H9 (cell line): ENCODE measurements around the gene TPPP3. TPM values are rescaled to one million over a fixed set of nuclear protein-coding genes. Genes with fewer than 3 reads are reported as not detected.

Source experiments
- DNase-seq: peaks from one replicate; pipeline ENCODE4 v3.0.0-alpha.2; 2017
- H2AFZ ChIP-seq: one replicate; pipeline ENCODE4 v1.6.1; 2013; ENCODE audit warnings: mild to moderate bottlenecking, low read length, control low read depth, moderate library complexity
- H2AK5ac ChIP-seq: 2 replicates; pipeline ENCODE4 v1.6.1; 2013; ENCODE audit warnings: low read length, control low read depth, mixed read lengths; ENCODE audit not compliant: insufficient read length
- H2BK120ac ChIP-seq: one replicate; pipeline ENCODE4 v1.6.1; 2013; ENCODE audit warnings: low read depth, mild to moderate bottlenecking, low read length, control low read depth, inconsistent platforms; ENCODE audit not compliant: poor library complexity, severe bottlenecking
- H2BK12ac ChIP-seq: 2 replicates; pipeline ENCODE4 v1.6.1; 2013; ENCODE audit warnings: low read length, control low read depth, mixed read lengths, low read depth; ENCODE audit not compliant: insufficient read length
- H2BK15ac ChIP-seq: 2 replicates; pipeline ENCODE4 v1.6.1; 2013; ENCODE audit warnings: low read depth, low read length, control low read depth
- H2BK20ac ChIP-seq: one replicate; pipeline ENCODE4 v1.6.1; 2013; ENCODE audit warnings: low read depth, mild to moderate bottlenecking, low read length, control low read depth, inconsistent platforms; ENCODE audit not compliant: poor library complexity, severe bottlenecking
- H2BK5ac ChIP-seq: 2 replicates; pipeline ENCODE4 v1.6.1; 2013; ENCODE audit warnings: low read length, control low read depth, mixed read lengths; ENCODE audit not compliant: insufficient read length
- H3K14ac ChIP-seq: 2 replicates; pipeline ENCODE4 v1.6.1; 2013; ENCODE audit warnings: low read length, control low read depth; ENCODE audit not compliant: insufficient read depth
- H3K18ac ChIP-seq: 2 replicates; pipeline ENCODE4 v1.6.1; 2013; ENCODE audit warnings: low read depth, mild to moderate bottlenecking, mixed read lengths, low read length, control low read depth; ENCODE audit not compliant: insufficient read length
- H3K23ac ChIP-seq: 2 replicates; pipeline ENCODE4 v1.6.1; 2013; ENCODE audit warnings: low read length, control low read depth, mixed read lengths, low read depth; ENCODE audit not compliant: insufficient read length
- H3K23me2 ChIP-seq: 2 replicates; pipeline ENCODE4 v1.6.1; 2013; ENCODE audit warnings: low read depth, mild to moderate bottlenecking, mixed read lengths, low read length, control low read depth; ENCODE audit not compliant: insufficient read length, poor library complexity, severe bottlenecking
- H3K27ac ChIP-seq: 2 replicates; pipeline ENCODE4 v1.5.1; 2013; ENCODE audit warnings: low read length, control low read depth, mixed read lengths, low read depth; ENCODE audit not compliant: insufficient read length
- H3K27me3 ChIP-seq: 2 replicates; pipeline ENCODE4 v1.6.1; 2013; ENCODE audit warnings: low read length, control low read depth, inconsistent platforms; ENCODE audit not compliant: insufficient read depth
- H3K4ac ChIP-seq: 2 replicates; pipeline ENCODE4 v1.6.1; 2013; ENCODE audit warnings: low read depth, mild to moderate bottlenecking, control low read depth, inconsistent platforms, low read length, moderate library complexity
- H3K4me1 ChIP-seq: 2 replicates; pipeline ENCODE4 v1.6.1; 2013; ENCODE audit warnings: low read length, control low read depth, inconsistent platforms; ENCODE audit not compliant: insufficient read depth
- H3K4me2 ChIP-seq: 2 replicates; pipeline ENCODE4 v1.6.1; 2013; ENCODE audit warnings: low read length, control low read depth, mixed read lengths; ENCODE audit not compliant: insufficient read length, insufficient read depth
- H3K56ac ChIP-seq: 2 replicates; pipeline ENCODE4 v1.6.1; 2013; ENCODE audit warnings: low read depth, mild to moderate bottlenecking, mixed read lengths, low read length, control low read depth; ENCODE audit not compliant: insufficient read length
- H3K79me1 ChIP-seq: 2 replicates; pipeline ENCODE4 v1.6.1; 2013; ENCODE audit warnings: low read depth, mild to moderate bottlenecking, moderate library complexity, low read length, control low read depth, inconsistent platforms; ENCODE audit not compliant: insufficient read depth, poor library complexity, severe bottlenecking
- H3K79me2 ChIP-seq: 2 replicates; pipeline ENCODE4 v1.6.1; 2013; ENCODE audit warnings: low read length, control low read depth, inconsistent platforms; ENCODE audit not compliant: insufficient read depth
- H3K9ac ChIP-seq: 2 replicates; pipeline ENCODE4 v1.6.1; 2013; ENCODE audit warnings: low read length, control low read depth, mixed read lengths; ENCODE audit not compliant: insufficient read length; ENCODE audit errors: extremely low read depth
- H3K9me3 ChIP-seq: one replicate; pipeline ENCODE4 v1.6.1; 2013; ENCODE audit warnings: low read depth, low read length, inconsistent platforms; ENCODE audit not compliant: control insufficient read depth
- H3T11ph ChIP-seq: one replicate; pipeline ENCODE4 v1.6.1; 2013; ENCODE audit warnings: mild to moderate bottlenecking, low read length, control low read depth, inconsistent platforms
- H4K20me1 ChIP-seq: one replicate; pipeline ENCODE4 v1.6.1; 2013; ENCODE audit not compliant: control insufficient read depth, insufficient read length, insufficient read depth
- H4K5ac ChIP-seq: 2 replicates; pipeline ENCODE4 v1.6.1; 2013; ENCODE audit warnings: low read depth, mild to moderate bottlenecking, mixed read lengths, low read length, control low read depth; ENCODE audit not compliant: insufficient read length
- H4K8ac ChIP-seq: replicated peaks from 2 replicates; pipeline ENCODE4 v1.6.1; 2013; ENCODE audit warnings: low read length, control low read depth, mixed read lengths, low read depth; ENCODE audit not compliant: insufficient read length
- H4K91ac ChIP-seq: 2 replicates; pipeline ENCODE4 v1.6.1; 2013; ENCODE audit warnings: low read depth, mild to moderate bottlenecking, moderate library complexity, mixed read lengths, low read length, control low read depth; ENCODE audit not compliant: insufficient read length
- H3K27ac Mint-ChIP-seq, 3 experiments: 2 replicates in 2 of 3; 3 replicates in 1 of 3; pipeline ENCODE4 v1.8.0; 2020 to 2021; ENCODE audit warnings: mixed read lengths in 3 of 3, mild to moderate bottlenecking in 1 of 3, moderate library complexity in 1 of 3
- H3K27me3 Mint-ChIP-seq: 2 replicates; pipeline ENCODE4 v1.8.0; 2021; ENCODE audit warnings: low read depth, mild to moderate bottlenecking, moderate library complexity, mixed read lengths
- H3K36me3 Mint-ChIP-seq, 3 experiments: 2 replicates in 2 of 3; 3 replicates in 1 of 3; pipeline ENCODE4 v1.8.0; 2020 to 2021; ENCODE audit warnings: low read depth in 3 of 3, mixed read lengths in 3 of 3; ENCODE audit not compliant: insufficient read depth in 1 of 3
- H3K4me1 Mint-ChIP-seq, 2 experiments: 2 replicates each; pipeline ENCODE4 v1.8.0; 2020; ENCODE audit warnings: mixed read lengths in 2 of 2
- H3K4me3 Mint-ChIP-seq, 2 experiments: 2 replicates in 1 of 2; 3 replicates in 1 of 2; pipeline ENCODE4 v1.8.0; 2020 to 2021; ENCODE audit warnings: mild to moderate bottlenecking in 2 of 2, mixed read lengths in 2 of 2, moderate library complexity in 1 of 2
- H3K9me3 Mint-ChIP-seq, 2 experiments: 2 replicates in 1 of 2; 3 replicates in 1 of 2; pipeline ENCODE4 v1.8.0; 2020; ENCODE audit warnings: mild to moderate bottlenecking in 2 of 2, mixed read lengths in 2 of 2, moderate library complexity in 1 of 2
- CTCF ChIP-seq: fragments of 200-600 bp; sonication (generic); conservative IDR thresholded peaks from 3 replicates; pipeline ENCODE4 v1.8.0; 2021; ENCODE audit warnings: antibody characterized with exemption, mild to moderate bottlenecking
- WGBS: extraction: QIAGEN DNeasy Blood & Tissue Kit; methylation state at CpG from one replicate; pipeline ENCODE4 v1.1.7; 2013; ENCODE audit warnings: missing lambda C conversion rate, low lambda C conversion rate, mixed read lengths; ENCODE audit not compliant: insufficient read length; ENCODE audit errors: extremely low coverage; 5-methylcytosine and 5-hydroxymethylcytosine counted together
- total RNA-seq: library from RNA; stranded (reverse); gene quantifications from 2 replicates; pipeline ENCODE4 v1.2.1, GENCODE V29; 2021

TPPP3 gene
- total RNA-seq, 1 experiment from 2014 or later = 0.79 TPM

- Histone ChIP-seq H3K9ac (no peak overlapping the region), H3K79me2 (no peaks in the 10 kb centered on the region), H3K4me2 (no peak overlapping the region), H2AK5ac (no peak overlapping the region), H2BK5ac (no peak overlapping the region), H3T11ph (no peak overlapping the region), H2AFZ (no peak overlapping the region), H3K79me1 (no peaks in the 10 kb centered on the region), H3K23ac (no peak overlapping the region), H3K56ac (no peak overlapping the region), H4K8ac (no peak overlapping the region), H3K23me2 (no peaks in the 10 kb centered on the region), H2BK15ac (no peak overlapping the region), H3K4ac (no peak overlapping the region), H2BK12ac (no peak overlapping the region), H3K27ac (no peak overlapping the region), H3K27me3 (no peaks in the 10 kb centered on the region; the same call in 1 of the 2 replicates), H4K5ac (no peak overlapping the region), H2BK20ac (no peak overlapping the region), H3K18ac (no peak overlapping the region), H4K20me1 (peaks cover 2% of the 10 kb centered on the region), H3K4me1 (peaks cover 2% of the 10 kb centered on the region; the same call in 1 of the 2 replicates), H3K14ac (no peak overlapping the region), H4K91ac (no peak overlapping the region), H2BK120ac (no peak overlapping the region), H3K9me3 (no peaks in the 10 kb centered on the region)
- no peak for DNase-seq
- H3K4me3 Mint-ChIP-seq = no peak overlapping the region
- no CpG with 5 or more reads among the region's 14 CpGs for WGBS
- H3K36me3 Mint-ChIP-seq = peaks cover 0 to 1% (median 0%) of the 10 kb centered on the region in 3 experiments; a peak in 1 of 7 replicates
- no peak overlapping the region; a peak in 1 of 7 replicates for H3K27ac Mint-ChIP-seq
- no peak for TF ChIP-seq CTCF
- H3K4me1 Mint-ChIP-seq = peaks cover 26 to 36% of the 10 kb centered on the region in 2 experiments
- H3K27me3 Mint-ChIP-seq = peaks cover 42% of the 10 kb centered on the region
- H3K9me3 Mint-ChIP-seq = no peaks in the 10 kb centered on the region
Observed at GRCh38 chr16:67400901-67401300, 7.6 kb upstream of the TPPP3 start.
